HS-5 (cell line): ENCODE results near the gene ST7.

Experiments used
- DNase-seq: peaks from one replicate; pipeline ENCODE4 v3.0.0-alpha.2; 2012; ENCODE audit warnings: low read depth

Gene ST7

DNA sequence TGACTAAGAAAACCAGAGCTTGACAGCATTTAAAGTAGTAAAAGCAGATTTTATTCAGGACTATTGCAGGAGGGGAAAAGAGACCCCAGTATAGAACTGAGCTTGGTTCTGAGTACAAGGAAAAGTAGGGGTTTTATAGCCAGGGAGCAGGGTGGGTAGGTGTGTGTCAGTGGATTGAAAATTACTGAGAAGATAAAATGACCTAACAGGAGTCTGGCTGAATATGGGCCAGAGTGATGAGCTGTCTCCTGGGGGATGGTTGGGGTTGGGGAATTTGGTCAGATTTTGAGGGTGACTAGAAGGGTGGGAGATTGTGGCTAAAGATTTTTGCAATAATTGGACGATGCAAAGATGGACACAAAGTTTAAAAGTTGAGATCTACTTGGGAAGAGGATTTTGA, 114.0 kb downstream of the ST7 start:
- DNase-seq, result no peak

DNA sequence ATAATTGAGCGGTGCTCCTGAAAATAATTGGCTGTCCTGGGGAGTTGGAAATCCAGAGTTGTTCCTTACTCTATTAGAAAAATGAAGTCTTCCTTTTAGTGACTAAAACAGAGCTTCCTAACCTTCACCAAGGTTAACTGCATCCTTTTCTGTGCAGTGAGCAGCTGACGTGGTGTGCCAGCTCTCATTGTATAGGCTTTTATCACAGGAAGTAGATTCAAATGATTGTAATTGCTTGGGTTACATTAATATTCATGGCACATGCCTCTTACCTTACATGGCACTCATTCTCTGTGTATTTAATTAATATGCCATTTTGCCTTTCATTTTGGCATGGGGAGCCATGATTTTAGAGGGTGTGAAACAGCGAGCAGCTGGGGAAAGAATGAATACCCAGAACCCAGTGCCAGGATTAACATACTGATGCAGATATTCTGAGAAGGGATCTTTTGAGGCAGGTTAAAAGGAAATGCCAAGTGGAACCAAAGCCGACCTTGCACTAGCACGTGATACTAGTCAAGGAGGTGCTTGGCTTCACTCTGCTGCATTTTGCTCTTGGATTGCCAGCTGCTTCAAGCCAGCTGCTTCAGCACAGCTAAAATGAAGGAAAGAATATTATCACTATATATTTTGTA, 115.3 kb downstream of the ST7 start:
- no peak for DNase-seq

DNA sequence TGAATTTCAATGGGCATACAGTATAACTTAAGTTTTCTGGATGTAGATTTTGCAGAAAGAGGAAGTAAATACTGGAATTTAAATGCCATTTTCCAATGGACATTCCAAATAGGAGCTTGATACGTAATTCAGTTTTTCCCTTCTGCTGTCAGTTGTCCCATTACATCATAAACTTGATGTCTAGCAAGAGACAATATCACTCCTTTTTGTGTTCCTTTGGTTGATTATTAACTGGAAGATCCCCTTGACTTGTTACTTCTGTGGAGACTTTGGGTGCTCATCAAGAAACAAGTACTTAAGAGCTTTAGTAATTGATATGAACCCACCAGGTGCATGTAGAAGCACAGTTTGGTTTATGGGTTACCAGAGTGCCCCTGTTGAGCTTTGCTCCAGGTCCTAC, 116.1 kb downstream of the ST7 start:
- DNase-seq, result no peak

DNA sequence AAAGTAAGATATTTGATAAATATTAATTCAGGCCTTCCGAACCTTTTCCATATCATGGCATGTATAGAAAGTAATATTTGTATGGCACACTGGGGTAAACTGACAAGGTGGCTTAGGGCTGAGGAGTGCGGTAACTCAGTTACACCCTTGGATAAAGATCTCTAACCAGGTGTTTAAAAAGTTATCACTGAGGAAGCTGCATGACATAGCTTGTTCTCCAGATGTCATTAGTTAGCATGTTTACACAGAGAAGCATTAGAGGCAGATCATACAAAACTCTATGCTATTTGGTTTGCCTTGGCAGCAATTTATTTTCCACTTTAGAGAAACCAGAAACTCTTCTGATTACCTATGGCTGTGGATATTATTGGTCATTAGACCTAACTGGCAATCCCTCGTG, 118.2 kb downstream of the ST7 start:
- DNase-seq, result no peak

DNA sequence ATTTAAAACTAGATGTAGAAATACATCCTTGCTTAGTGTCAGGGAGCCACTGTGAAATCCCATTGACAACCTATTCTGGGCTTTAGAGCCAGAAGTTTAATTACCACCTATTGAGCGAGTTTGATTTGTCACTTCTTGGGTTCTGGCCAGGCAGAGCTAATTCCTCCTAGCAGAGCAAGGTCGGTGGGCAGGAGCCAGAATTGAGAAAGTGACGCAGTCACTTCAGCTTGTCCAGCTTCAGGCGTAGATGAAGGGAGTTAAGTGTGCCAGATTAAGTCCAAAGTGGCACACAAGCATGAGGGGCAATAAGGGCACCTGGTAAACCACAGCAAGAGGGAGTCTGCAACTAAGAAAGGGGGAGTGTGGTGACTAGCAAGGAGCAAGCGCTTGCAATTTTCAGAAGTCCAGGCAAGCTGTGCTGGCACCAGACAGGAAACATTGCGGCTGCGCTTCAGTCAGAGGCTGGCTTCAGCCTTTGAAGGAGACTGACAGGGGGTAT, 119.4 kb downstream of the ST7 start:
- no peak for DNase-seq

DNA sequence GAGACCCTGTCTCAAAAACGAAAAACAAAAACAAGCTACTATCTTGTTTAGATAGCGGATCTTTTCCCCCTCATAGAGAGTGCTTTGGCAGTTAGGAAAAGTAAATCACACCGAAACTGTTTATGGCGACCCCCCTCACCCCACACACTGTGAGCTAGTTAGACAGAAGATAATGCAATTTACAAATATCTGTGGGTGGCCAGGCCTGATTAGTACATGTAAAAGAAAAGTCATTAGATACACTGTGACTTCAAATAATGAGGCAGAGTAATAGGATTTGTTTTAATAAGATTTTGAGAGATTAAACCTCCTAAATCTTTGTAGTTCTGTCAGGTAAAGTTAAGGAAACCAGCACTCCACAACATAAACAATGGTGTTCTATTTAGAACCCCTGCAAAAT, 121.1 kb downstream of the ST7 start:
- DNase-seq, result no peak

DNA sequence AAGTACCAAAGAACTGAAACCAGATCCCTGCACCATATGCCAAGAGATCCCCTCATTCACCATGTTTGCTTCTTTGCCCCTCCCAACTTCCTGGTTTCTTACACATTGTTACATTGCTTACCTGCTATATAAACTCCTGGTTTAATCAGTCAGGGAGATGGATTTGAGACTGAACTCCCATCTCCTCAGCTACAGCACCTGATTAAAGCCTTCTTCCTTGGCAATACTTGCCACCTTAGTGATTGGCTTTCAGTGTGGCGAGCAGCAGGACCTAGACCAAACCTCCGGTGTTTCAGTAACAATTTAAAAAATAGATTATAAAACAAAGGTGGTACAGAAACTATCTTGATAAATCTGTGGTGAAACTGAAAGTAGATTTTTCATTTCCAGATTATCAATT, 122.6 kb downstream of the ST7 start:
- DNase-seq, result no peak

DNA sequence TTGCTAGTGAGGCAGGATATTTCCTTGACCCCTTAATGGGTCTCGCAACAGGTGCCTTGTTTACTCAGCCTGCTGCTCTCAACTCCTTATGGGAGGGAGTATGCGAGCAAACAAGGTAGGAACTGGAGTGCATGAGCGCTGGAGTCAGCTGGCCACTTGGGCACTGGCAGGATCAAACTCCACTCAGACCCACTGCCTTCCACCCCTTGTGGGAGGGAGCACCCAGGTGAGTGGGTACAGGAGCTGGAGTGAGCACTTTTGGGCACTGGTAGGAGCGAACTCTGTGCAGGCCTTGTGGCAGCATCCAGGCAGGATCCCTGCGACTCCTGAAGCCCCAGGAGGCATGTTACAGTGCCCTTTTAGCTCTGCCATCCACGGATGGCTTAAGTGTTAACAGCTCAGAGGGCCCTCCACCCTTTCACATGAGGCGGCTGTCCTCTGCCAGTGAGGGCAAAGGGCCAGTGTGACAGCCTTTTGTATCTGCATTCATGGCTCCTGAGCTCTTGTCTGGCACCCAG, 123.2 kb downstream of the ST7 start:
- no peak for DNase-seq

DNA sequence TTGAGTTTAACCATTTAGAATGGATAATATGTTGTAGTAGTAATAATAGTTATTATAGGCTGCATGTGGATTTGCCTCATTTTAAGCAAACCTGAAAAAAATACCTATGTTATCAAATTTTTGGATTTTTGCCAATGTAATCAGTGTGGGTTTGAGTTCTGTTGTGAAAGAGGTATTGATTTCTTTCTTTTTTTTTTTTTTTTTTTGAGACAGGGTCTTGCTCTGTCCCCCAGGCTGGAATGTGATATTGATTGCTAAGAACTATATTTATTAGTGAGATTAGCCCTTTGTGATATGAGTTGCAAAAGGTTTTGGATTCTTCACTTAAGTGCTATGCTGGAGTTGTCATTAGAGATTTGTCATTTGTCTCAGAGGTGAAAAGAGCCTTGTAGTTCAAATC, 124.4 kb downstream of the ST7 start:
- no peak for DNase-seq

DNA sequence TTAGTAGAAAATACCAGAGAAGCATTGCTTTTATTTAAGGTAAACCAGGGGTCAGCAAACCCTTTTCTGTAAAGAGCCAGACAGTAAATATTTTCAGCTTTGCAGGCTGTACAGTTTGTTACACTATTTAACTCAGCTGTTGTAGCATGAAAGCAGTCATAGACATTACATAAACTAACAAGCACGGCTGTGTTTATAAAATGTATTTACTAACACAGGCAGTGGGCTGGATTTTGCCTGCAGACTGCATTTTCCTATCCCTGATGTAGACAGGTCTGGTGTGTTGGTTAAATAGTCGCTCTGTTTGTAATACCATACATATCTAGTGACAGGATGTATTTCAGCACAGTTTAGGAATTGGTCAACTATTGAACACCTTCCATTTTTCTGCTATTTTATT, 129.3 kb downstream of the ST7 start:
- no peak for DNase-seq

DNA sequence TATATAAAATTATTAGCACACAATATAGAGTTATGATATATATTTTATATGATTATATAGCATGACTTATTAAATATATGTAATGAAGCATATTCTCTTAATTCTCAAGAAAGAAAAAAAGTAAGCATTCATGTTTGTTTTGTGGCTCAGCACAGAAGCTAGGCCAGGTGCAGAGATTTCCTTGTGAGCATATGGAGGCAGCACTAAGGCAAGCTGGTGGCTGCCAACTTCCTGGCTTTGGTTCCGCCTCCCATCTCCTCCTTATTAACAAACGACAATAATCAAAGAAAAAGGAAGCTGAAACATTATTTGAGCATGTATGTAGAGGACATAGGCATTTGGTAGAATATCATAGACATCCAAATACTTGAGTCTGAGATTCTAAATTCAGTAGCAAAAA, 130.3 kb downstream of the ST7 start:
- DNase-seq, result no peak

DNA sequence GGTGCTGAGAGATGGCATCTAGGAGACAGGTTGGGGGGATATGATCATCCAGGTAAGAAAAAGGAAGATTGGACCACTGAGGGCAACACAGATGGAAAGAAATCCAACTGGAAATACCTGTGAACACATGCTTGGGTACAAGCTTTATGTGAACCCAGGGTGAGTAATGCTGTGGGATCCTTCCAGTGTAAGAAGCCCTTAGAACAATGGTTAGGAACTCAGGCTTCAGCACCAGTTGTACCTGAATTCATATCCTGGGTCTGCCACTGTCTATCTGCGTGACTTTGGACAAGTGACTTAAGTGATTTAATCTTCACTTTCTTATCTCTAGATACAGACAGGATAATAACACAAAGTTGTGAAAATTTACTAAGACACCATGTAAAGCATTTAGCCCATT, 131.0 kb downstream of the ST7 start:
- DNase-seq, result no peak

DNA sequence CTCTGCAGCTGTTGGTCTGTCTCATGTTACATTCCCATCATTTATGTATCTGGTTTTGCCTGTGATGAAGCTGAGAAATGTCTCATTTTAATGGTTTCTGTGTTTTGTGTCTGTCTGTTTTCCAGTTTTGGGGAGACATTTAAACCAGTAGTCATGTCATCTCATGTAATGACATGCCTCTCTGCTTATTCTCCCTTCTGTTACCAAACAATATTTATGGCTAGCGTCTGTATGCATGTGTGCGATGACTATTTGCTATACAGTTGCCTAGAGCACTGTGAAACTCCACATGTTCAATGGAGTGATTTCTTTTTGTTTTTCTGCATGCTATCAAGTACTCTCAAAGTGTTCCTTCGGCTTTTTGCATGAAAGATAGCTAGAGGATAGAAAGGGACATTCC, 132.0 kb downstream of the ST7 start:
- DNase-seq, result no peak

DNA sequence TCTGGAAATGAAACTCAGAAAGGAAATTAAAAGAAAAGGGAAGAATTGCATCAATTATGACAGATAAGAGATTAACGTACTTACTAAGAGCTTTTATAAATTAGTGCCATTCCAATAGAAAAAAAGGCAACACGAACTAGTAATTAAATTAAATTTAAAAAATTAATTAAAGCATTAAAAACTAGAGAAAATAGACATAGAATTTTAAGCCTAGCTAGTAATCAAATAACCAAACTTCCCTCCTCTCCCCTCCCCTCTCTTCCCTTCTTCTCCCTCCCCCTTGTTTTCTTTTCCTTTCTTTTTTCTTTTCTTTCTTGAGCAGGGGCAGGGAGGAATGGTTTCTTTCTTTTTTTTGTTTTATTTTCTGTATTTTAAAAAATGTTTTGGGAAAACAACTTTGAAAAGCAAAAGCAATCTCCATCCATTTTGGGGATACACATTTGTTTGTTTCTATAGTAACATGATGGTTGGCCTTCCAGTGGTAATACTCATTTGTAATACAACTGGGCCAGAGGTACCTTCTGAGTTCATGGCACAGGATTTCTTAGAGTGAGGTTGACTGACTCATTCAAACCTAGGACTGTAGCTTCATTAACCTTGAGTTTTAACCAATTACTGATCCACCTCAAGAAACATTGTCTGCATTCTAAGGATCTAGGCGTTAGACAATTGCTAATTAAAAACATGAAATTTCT, 132.6 kb downstream of the ST7 start:
- DNase-seq, result no peak

DNA sequence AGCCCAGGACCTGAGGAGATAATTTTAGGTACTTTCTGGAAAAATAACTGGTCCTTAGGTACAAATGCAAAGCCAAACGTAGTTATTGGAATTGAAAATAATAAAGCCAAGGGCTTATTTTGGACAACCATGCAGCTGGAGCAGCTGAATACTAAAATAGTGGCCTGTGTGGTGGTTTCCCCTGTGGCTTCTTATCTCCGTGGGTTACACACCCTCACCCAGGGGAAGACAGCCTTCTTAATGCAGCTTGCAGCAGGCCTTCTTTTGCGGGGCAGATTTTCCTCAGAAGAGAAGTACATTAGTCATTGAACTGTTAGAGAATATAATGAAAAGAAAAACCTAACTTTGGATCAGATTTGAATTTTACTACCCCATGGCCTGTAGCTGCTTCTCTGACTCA, 133.5 kb downstream of the ST7 start:
- DNase-seq, result no peak

DNA sequence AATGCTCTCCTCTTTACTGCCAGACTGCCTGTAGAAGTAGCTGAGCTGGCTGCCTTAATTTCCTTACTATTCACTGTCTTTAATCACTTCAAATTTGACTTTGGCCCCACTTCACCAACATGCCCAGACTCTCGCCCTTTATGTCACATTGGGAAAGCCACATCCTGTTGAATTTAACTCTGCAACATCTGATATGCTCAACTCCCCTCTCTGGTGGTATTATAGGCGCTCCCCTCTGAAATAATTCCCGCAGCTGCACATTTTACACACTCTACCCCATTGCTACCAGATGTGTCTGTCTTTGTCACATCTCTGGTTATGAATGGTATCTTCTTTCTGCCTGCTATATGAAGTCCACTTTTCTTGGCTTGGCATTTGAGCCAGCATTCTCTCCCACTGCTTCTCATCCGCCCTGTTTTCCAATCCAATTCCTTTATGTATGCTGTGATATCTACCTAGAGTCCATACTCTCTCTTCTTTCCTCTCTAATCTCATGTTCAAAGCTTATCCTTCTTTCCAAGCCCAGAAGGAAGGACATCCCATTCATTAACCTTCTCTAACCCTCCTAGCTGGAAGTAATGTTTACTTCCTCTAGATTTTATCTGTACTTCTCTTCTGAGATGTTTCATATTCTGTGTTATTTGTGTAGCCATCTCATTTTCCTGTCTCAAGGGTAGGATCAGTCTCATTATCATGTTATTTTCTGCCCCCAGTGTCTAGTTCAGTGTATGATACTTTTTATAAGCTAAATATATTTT, 134.5 kb downstream of the ST7 start:
- DNase-seq, result no peak

DNA sequence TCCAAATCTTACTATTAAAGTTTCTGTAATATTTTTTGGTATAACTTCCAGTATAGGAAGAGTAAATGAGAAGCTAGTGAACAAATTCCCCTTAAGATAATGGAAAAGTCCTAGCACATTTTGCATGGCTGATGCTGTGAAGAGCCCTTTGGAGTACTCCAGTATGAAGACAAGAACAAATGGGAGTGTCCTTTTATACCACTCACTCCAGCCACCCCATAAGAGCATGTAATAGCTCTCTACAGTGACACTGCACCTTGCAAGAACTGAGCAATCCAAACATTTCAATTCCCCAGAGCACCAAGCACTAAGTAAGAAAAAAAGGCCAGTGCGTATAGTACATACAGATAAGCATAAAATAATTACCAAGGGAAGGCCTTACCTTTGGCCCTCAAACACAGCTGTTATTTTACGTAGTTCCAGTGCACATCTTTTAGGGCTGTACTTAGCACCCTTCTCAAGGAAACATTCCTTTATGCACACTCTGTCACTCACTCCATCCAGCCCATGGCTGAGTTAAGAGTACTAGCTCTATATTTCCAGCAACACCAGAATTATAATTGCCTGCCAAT, 135.4 kb downstream of the ST7 start:
- DNase-seq, result no peak

DNA sequence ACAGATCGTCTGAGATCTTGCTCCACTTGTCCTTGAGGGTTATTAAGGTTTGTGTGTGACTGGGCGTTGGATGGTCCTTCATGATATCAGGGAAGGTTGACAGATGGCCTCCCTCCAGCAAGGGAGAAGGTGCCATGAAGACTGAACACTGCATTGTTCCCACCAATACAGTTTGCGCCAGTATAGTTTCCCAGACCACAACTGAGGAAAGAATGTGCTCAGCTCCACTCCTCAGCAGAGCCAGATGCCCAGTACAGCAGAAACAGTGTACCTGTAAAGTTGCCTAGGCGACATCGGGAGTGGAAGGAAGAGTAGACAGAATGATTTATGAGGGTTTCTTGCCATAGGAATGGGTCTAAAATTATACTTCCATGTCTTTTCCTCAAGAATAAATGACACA, 137.5 kb downstream of the ST7 start:
- DNase-seq, result no peak

DNA sequence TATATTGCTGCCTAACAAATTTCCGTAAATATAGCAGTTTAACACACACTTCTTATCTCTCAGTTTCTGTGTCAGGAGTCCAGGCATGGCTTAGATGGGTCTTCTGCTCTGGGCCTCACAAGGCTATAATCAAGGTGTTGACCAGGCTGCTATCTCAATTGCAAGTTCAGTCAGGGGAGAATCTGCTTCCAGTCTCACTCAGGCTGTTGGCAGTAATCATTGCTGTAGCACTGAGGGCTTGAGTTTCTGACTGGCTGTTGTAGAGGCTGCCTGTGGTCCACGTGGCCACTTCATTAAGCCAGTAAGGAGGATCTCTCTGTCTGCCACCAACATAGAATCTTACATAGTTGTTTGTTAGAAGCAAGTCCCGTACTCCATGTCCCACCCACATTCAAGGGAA, 138.4 kb downstream of the ST7 start:
- DNase-seq, result no peak

DNA sequence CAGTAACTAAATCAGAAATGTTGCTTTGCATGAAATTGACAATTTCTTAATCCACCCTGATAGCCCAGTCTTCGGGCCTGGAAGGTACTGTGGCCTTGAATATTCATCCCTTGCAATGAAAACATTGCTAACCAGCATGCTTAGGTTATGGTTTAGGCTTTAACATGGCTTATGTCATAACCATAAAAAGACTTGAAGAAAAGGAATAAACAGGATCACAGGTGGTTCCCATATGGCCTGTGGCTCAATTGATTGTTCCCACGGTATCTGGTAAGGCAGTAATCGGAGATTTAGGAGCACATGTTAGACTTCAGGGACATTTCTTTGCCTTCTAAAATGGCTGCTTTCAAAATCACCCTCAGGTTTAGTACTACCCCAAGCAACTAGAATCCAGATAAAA, 139.5 kb downstream of the ST7 start:
- no peak for DNase-seq

DNA sequence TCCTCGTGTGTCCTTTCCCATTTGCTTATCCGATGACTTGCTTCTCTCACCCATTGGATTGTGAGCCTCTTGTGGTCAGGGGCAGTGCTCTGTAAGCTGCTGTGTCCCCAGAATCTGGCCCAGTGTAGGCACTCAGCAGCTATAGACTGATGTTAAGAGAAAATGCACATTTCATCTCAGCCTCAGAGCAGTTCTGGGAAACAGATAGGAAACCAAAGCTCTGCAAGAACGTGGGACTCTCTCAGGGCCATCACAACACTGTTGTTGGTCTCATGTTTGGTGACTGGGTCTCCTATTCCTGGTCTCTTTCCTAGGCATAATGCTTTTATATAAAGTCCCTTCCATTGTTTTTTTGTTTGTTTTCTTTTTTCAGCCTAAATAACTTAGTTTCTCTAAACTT, 141.2 kb downstream of the ST7 start:
- DNase-seq, result no peak

DNA sequence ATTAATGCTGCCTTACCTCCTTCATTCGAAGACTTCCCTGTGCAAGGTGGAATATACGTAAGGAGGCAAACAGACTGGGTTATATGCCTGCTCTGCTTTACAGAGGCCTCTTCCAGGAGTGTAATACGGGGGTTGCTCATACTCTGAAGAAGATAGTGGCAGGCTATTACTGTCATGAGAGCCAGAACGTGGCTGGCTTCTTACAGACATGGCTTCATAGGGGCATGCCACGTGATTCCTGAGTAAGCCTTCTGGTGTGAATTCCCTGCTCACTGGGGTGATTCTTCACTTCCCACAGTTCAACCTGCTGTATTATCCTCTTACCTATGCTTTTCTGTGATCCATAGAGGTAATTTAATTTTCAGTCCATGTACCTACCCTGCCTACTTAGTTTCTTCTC, 141.8 kb downstream of the ST7 start:
- DNase-seq, result no peak

DNA sequence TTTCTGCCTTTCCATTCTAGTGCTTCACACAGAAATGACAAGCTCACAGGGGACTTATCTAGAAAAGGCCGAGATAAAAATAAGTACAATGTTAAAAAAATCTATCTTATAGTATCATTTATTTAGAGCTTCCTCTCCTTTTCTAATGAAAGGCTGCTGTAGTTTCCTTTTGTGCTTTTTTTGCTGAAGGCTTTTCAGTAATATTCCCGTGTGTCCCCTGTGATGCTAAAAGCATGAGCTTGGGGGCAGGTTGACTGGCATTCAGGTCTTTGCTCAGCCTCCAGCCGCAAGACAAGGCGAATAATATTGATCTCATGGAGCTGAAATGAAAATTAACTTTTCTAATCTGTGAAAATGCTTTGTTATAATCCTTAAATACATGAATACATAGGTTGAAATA, 143.0 kb downstream of the ST7 start:
- no peak for DNase-seq
